Aorta (tissue), 5 donors: ENCODE measurements around the gene GPR132. TPM values are rescaled to one million over a fixed set of nuclear protein-coding genes. Genes with fewer than 3 reads are reported as not detected.
A peak's percentile ranks its signal among the peaks of the same experiment; 100 is the strongest.
"Not testable (repeated sequence)": the region's sequence is repeated elsewhere in the genome, so short reads cannot be mapped to it uniquely, and the experiment has no call there.

Source experiments
- ATAC-seq: fragments of 200-7000 bp; cut with Tn5 transposase; one replicate; pipeline ENCODE4 v1.9.1; 2022; ENCODE audit warnings: moderate library complexity; ENCODE audit not compliant: low FRiP score
- DNase-seq, 2 donors: peaks; one replicate each; pipeline ENCODE4 v3.0.0-alpha.2; 2020
- H3K27ac ChIP-seq, 2 donors: one replicate each; pipeline ENCODE4 v1.5.1; 2013; ENCODE audit warnings: low read length in 2 of 2, mild to moderate bottlenecking in 2 of 2, moderate library complexity in 2 of 2, control low read depth in 1 of 2, inconsistent platforms in 1 of 2, low read depth in 1 of 2
- H3K27me3 ChIP-seq, 2 donors: one replicate each; pipeline ENCODE4 v1.6.1; 2013; ENCODE audit warnings: control low read depth in 1 of 2, low read length in 1 of 2, mild to moderate bottlenecking in 1 of 2, moderate library complexity in 1 of 2; ENCODE audit not compliant: insufficient read depth in 2 of 2, control insufficient read depth in 1 of 2
- H3K36me3 ChIP-seq, 2 donors: one replicate each; pipeline ENCODE4 v1.6.1; 2013; ENCODE audit warnings: control low read depth in 1 of 2, low read length in 1 of 2, mild to moderate bottlenecking in 1 of 2; ENCODE audit not compliant: insufficient read depth in 2 of 2, control insufficient read depth in 1 of 2
- H3K4me1 ChIP-seq, 2 donors: one replicate each; pipeline ENCODE4 v1.6.1; 2013; ENCODE audit warnings: low read length in 2 of 2, control low read depth in 1 of 2, mild to moderate bottlenecking in 1 of 2, moderate library complexity in 1 of 2; ENCODE audit not compliant: insufficient read depth in 2 of 2, control insufficient read depth in 1 of 2
- H3K4me3 ChIP-seq, 2 donors: one replicate each; pipeline ENCODE4 v1.5.1; 2013; ENCODE audit warnings: low read length in 2 of 2, control low read depth in 1 of 2, mild to moderate bottlenecking in 1 of 2
- H3K9me3 ChIP-seq: one replicate; pipeline ENCODE4 v1.6.1; 2013; ENCODE audit warnings: mild to moderate bottlenecking, low read length; ENCODE audit not compliant: control insufficient read depth
- WGBS, 2 donors: extraction: QIAGEN DNeasy Blood & Tissue Kit; methylation state at CpG; one replicate each; pipeline ENCODE4 v1.1.7; 2013; 5-methylcytosine and 5-hydroxymethylcytosine counted together
- intact Hi-C, 2 donors: fragments of 100-400 bp; cut with DNase I; formaldehyde crosslinking; loops; one replicate each; pipeline versions ENCODE4 v1.14.2 to v1.15.0; 2022
- polyA plus RNA-seq, 2 donors: library from polyadenylated mRNA; stranded (reverse); fragments of 200-250 nt; gene quantifications; one replicate each; pipeline ENCODE4 v1.2.3, GENCODE V29; 2013
- total RNA-seq, 2 donors: library from RNA; stranded (reverse); fragmentation: NEBNext Ultra II Directional; extraction: Animal tissue kit (Norgen Biotek cat#: 25700); gene quantifications; one replicate each; pipeline ENCODE4 v1.2.1, GENCODE V29; 2021
- donor health status: healthy with polysubstance abuse.
- donor health status: Bipolar disorder and iron deficiency.
- donor health status: DM: no; HTN: no; CAD: no.
- donor health status: DM: no; HTN: no; CAD: no.
- donor health status: DM: yes; HTN: yes; CAD: no.

The GPR132 gene
- total and polyA plus RNA-seq, 4 donors: 1.0 to 5.0 (median 2.9) TPM; not detected in 1

DNA sequence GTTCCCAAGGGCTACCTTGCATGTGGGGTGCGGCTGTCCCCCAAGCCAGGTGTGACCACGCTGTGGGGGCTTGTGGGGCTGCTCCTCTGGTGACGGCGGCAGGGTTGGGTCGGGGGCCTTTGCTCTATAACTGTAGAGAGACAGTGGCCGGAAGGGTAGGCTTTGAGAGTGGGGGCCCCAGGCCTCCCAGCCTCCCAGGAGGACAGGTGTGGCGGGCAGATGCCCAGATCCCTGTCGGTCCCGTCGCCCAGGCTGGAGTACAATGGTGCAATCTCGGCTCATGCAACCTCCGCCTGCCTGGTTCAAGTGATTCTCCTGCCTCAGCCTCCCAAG lies 2.7 kb upstream of the GPR132 start:
- 95 to 97% methylated on average over 12 of the region's 12 CpGs for WGBS, 2 donors
- Histone ChIP-seq H3K36me3 (no peaks in the 10 kb centered on the region), H3K27me3 (no peaks in the 10 kb centered on the region), H3K9me3 (no peaks in the 10 kb centered on the region), H3K4me1 (no peaks in the 10 kb centered on the region), H3K4me3 (no peak overlapping the region), H3K27ac (no peak overlapping the region)
- DNase-seq (peak in 1 of 2 donors; percentile 44), ATAC-seq (no peak)
- intact Hi-C loops: no loop called here

DNA sequence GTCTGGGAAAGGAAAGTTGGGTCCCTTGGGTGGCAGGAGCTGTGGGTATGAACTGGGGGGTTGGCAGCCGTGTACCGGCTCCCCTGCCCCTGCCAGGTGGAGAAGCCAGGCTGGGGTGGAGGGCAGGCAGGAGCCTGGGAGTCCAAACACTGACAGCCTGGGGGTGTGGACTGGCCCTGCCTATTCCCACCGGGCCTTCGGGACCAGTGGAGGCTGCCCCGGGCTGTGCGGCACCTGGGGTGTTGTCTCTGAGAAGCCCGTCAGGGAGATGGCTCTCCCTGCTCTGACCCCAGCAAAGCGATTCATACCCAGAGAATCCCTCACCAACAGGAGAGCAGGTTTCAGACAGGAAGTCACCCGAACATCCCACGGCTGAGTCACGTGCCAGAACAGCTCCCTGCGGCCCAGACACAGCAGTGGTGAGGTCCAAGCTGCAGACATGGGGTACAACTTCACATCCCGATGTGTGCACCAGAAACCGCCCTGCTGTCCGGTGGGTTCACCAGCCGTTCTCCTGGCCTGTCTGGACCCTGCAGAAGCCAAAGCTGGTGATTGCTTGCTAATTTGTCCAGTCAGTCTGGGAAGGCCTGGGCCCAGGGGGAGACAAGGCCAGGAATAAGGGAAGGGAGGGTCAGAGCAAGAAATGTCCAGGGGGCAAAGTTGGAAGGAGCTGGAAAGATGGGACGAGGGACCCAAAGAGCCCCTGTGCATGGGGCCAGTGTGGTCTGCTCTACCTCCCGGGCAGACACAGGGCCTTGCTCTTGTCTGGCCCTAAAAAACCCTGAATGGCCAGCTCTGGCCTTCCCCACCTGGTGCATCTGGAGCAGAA lies 2.1 kb upstream of the GPR132 start:
- no peak overlapping the region for H3K4me3 ChIP-seq
- H3K36me3 ChIP-seq: no peaks in the 10 kb centered on the region
- H3K4me1 ChIP-seq: no peaks in the 10 kb centered on the region
- 75 to 77% methylated on average over 18 of the region's 18 CpGs for WGBS, 2 donors
- H3K27ac ChIP-seq: no peak overlapping the region
- intact Hi-C loops: no loop called here
- no peaks in the 10 kb centered on the region for H3K27me3 ChIP-seq
- no peaks in the 10 kb centered on the region for H3K9me3 ChIP-seq
- ATAC-seq (no peak), DNase-seq (peak in 1 of 2 donors; percentile 49)

DNA sequence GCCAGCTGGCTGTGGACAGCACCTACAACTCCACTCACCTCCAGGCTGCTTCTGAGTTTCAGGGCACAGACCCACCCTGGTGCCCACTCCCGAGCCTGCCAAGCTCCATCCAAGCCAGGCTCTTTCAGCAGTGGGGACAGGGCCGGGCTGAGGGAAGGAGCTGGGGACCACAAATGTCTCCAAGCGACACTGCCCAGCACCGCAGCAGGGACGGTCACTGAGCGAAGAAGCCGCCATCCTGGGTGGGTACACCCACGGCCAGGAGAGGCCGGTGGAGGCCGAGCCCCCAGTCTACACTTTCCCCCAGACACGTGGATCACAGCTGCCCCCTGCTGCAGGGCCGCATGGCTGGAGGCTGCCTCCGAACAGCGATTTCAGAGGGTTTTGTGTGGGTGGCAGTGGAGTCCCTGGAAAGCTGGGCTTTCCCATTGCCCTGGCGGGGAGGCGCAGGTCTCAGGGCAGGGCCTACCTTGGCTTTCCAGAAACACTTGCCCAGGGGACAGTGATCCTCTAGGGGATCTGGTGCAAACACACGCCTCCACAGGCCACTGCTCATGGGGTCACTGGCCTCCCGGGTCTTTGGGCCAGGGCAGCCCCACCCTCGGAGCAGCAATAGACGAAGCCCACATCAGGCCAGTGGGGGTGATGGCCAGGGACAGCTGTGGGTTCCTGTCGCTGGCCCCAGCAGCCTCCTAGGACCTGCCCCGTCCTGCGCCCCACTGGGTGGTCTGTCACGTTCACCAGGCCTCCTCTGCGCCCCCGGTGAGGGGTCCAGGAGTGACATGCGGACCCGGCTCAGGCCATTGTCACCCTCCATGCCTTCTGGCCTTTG lies 1.2 kb upstream of the GPR132 start:
- Histone ChIP-seq H3K9me3 (no peaks in the 10 kb centered on the region), H3K27me3 (no peaks in the 10 kb centered on the region), H3K36me3 (no peaks in the 10 kb centered on the region), H3K4me3 (no peak overlapping the region), H3K27ac (no peak overlapping the region), H3K4me1 (no peaks in the 10 kb centered on the region)
- no peak for ATAC-seq
- 82 to 84% methylated on average over 28 of the region's 28 CpGs for WGBS, 2 donors
- intact Hi-C loops: no loop called here
- peak in 1 of 2 donors; percentile 70 for DNase-seq

DNA sequence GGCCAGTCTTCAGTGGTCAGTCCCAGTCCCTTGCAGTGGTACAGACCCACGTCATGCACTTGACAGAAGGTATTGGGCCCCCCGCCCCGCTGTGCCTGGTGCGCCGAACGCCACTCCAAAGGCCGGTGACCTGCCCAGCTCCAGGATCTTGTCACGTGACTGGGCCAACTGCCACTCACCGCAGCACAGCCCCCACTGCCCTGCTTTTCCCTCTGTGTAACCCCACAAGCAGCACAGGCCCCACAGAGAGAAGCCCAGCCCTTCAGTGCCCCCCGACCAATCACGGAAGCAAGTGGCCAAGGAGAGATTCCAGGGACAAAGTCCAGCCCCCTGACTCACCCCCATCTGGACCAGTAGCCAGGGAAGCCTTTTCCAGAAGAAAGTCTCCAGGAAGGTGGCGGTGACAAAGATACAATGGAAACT lies 498 bp downstream of the GPR132 start:
- Histone ChIP-seq H3K9me3 (no peaks in the 10 kb centered on the region), H3K4me1 (no peaks in the 10 kb centered on the region), H3K27me3 (no peaks in the 10 kb centered on the region), H3K4me3 (no peak overlapping the region), H3K36me3 (no peaks in the 10 kb centered on the region), H3K27ac (no peak overlapping the region)
- ATAC-seq (no peak), DNase-seq (peak in 1 of 2 donors; percentile 75)
- intact Hi-C loops: no loop called here
- 65 to 80% methylated on average over 12 of the region's 12 CpGs for WGBS, 2 donors

DNA sequence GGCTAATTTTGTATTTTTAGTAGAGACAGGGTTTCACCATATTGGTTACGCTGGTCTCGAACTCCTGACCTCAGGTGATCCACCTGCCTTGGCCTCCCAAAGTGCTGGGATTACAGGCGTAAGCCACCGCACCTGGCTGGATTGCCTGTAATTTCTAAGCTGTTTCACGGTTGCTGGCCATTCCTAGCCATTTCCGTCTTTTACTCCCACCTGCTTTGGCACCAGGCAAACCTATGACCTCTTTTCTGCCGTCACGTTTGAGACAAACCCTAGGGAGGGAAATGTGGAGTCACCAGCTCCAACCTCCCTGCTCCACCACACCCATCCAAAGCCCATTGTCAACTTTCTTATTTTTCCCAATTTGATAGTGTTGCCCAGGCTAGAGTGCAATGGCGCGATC lies 1.2 kb downstream of the GPR132 start:
- Histone ChIP-seq H3K27ac (no peak overlapping the region), H3K36me3 (no peaks in the 10 kb centered on the region), H3K4me3 (no peak overlapping the region), H3K27me3 (no peaks in the 10 kb centered on the region), H3K9me3 (no peaks in the 10 kb centered on the region), H3K4me1 (no peaks in the 10 kb centered on the region)
- 91% methylated on average over 10 of the region's 10 CpGs for WGBS, 2 donors
- DNase-seq (no peak), ATAC-seq (no peak)
- intact Hi-C loops: no loop called here

DNA sequence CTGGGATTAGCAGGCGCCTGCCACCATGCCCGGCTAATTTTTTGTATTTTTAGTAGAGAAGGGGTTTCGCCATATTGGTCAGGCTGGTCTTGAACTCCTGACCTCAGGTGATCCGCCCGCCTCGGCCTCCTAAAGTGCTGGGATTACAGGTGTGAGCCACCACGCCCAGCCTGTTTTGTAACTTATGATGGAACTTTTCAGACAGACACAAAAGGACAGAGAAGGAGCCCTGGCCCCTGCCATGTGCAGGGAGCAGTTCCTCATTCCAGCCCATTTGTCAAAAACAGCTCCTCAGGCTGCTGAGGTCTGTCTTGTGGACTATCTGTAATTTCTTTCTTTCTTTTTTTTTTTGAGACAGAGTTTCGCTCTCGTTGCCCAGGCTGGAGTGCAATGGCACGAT lies 1.7 kb downstream of the GPR132 start:
- H3K4me3 ChIP-seq, intact Hi-C loops, H3K36me3 ChIP-seq, H3K27me3 ChIP-seq, H3K9me3 ChIP-seq, ATAC-seq, DNase-seq, H3K4me1 ChIP-seq, H3K27ac ChIP-seq: not testable (repeated sequence)
- 87 to 90% methylated on average over 10 of the region's 10 CpGs for WGBS, 2 donors

DNA sequence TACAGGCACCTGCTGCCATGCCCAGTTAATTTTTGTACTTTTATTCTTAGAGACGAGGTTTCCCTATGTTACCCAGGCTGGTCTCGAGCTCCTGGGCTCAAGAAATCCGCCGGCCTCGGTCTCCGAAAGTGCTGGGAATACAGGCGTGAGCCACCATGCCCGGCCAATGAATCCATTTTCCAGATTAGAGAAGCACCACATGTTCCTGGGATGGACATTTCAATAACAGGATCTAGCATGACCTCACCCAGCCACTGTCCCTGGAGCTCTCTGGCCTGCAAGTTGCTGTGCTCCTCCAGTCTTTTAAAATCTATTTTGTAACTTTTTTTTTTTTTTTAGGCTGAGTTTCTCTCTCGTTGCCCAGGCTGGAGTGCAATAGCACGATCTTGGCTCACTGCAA lies 2.2 kb downstream of the GPR132 start:
- Histone ChIP-seq H3K27me3 (no peaks in the 10 kb centered on the region), H3K36me3 (no peaks in the 10 kb centered on the region), H3K4me3 (no peak overlapping the region), H3K4me1 (no peaks in the 10 kb centered on the region), H3K9me3 (no peaks in the 10 kb centered on the region), H3K27ac (no peak overlapping the region)
- WGBS, 2 donors: 78 to 79% methylated on average over 10 of the region's 10 CpGs
- ATAC-seq (no peak), DNase-seq (no peak)
- intact Hi-C loops: no loop called here

DNA sequence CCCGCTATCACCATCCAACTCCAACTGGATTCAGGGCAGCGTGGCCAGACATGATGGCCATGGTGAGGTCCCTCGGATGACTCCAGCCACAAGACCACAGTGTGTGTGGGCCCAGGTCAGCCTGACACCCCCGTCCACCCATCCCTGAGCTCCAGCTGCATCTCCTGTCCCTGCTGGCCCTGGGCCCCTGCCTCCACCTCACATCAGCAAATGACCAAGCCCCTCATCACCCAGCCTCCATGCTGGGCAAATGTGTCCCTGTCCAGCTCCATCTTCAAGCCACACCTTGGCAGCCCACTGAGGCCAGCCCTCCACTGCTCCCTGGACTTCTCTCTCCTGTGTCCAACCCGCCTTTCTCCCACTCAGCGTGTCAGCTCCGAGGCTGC lies 3.2 kb downstream of the GPR132 start:
- no peaks in the 10 kb centered on the region for H3K36me3 ChIP-seq
- DNase-seq: no peak
- intact Hi-C loops: no loop called here
- no peak overlapping the region for H3K4me3 ChIP-seq
- no peak overlapping the region for H3K27ac ChIP-seq
- 87 to 94% methylated on average over 7 of the region's 7 CpGs for WGBS, 2 donors
- H3K4me1 ChIP-seq: no peaks in the 10 kb centered on the region
- H3K9me3 ChIP-seq: no peaks in the 10 kb centered on the region
- H3K27me3 ChIP-seq: no peaks in the 10 kb centered on the region
- no peak for ATAC-seq
